PC-9 (cell line): ENCODE measurements around the gene NFASC. TPM values are rescaled to one million over a fixed set of nuclear protein-coding genes. Genes with fewer than 3 reads are reported as not detected.

Experiments
- BruUV-seq: library from RNA; stranded (reverse); fragments of 400-500 nt; replicated peaks from 2 replicates; lab custom pipeline; 2021; lab: Mats Ljungman, UMichigan
- CTCF ChIA-PET: fragments of 300-600 bp; sonication (Branson Sonifier 250); formaldehyde crosslinking; loops from one replicate; lab custom pipeline; 2022; ENCODE audit warnings: antibody characterized with exemption; lab: Charles Lee
- POLR2A ChIA-PET: fragments of 300-600 bp; sonication (Branson Sonifier 250); formaldehyde crosslinking; loops from one replicate; lab custom pipeline; 2022; ENCODE audit warnings: antibody characterized with exemption; ENCODE audit not compliant: unreplicated experiment; lab: Charles Lee
- DNase-seq, 2 experiments: peaks; one replicate each; pipeline versions ENCODE4 v3.0.0 to v3.0.0-alpha.2; 2015 to 2022; ENCODE audit warnings: mixed read lengths in 1 of 2
- H2AFZ ChIP-seq: fragments of 200-600 bp; sonication (generic); 2 replicates; pipeline ENCODE4 v1.8.1; 2017; ENCODE audit warnings: antibody characterized with exemption
- H3F3A ChIP-seq: fragments of 200-600 bp; sonication (generic); 2 replicates; pipeline ENCODE4 v1.8.1; 2017; ENCODE audit warnings: antibody characterized with exemption, mild to moderate bottlenecking, low read depth; ENCODE audit not compliant: insufficient read depth
- H3K27ac ChIP-seq: fragments of 200-600 bp; sonication (generic); 2 replicates; pipeline ENCODE4 v1.6.1; 2016; ENCODE audit warnings: mixed run types
- H3K27me3 ChIP-seq: fragments of 200-600 bp; sonication (generic); 2 replicates; pipeline ENCODE4 v1.6.1; 2016; ENCODE audit warnings: low read depth, mixed run types; ENCODE audit not compliant: insufficient read depth
- H3K36me3 ChIP-seq: fragments of 200-600 bp; sonication (generic); 2 replicates; pipeline ENCODE4 v1.6.1; 2016; ENCODE audit warnings: low read depth, mixed run types
- H3K4me1 ChIP-seq: fragments of 200-600 bp; sonication (generic); replicated peaks from 2 replicates; pipeline ENCODE4 v1.6.1; 2016; ENCODE audit warnings: mixed run types; ENCODE audit not compliant: insufficient read depth
- H3K4me2 ChIP-seq: fragments of 200-600 bp; sonication (generic); 2 replicates; pipeline ENCODE4 v1.6.1; 2017; ENCODE audit warnings: mixed run types
- H3K4me3 ChIP-seq: fragments of 200-600 bp; sonication (generic); 2 replicates; pipeline ENCODE4 v1.6.1; 2016; ENCODE audit warnings: mixed run types
- H3K79me2 ChIP-seq: fragments of 200-600 bp; sonication (generic); 2 replicates; pipeline ENCODE4 v1.6.1; 2017; ENCODE audit warnings: low read depth, mixed run types
- H3K9me2 ChIP-seq: fragments of 200-600 bp; sonication (generic); 2 replicates; pipeline ENCODE4 v1.8.1; 2017; ENCODE audit warnings: mild to moderate bottlenecking; ENCODE audit not compliant: insufficient read depth
- H3K9me3 ChIP-seq: fragments of 200-600 bp; sonication (generic); 2 replicates; pipeline ENCODE4 v1.8.1; 2016; ENCODE audit warnings: low read depth; ENCODE audit not compliant: insufficient read depth
- H4K20me1 ChIP-seq: fragments of 200-600 bp; sonication (generic); 2 replicates; pipeline ENCODE4 v1.8.1; 2017; ENCODE audit not compliant: insufficient read depth
- CTCF ChIP-seq: fragments of 200-600 bp; sonication (generic); conservative IDR thresholded peaks from 2 replicates; pipeline ENCODE4 v1.6.1; 2017; ENCODE audit warnings: mixed run types, antibody characterized with exemption, mild to moderate bottlenecking, moderate library complexity
- EZH2 ChIP-seq: fragments of 200-600 bp; sonication (generic); IDR thresholded peaks from 2 replicates; pipeline ENCODE4 v1.8.0; 2017; ENCODE audit warnings: antibody characterized with exemption, low read depth
- intact Hi-C: fragments of 100-400 bp; cut with micrococcal nuclease; formaldehyde crosslinking; loops from one replicate; pipeline ENCODE4 v1.10.0; 2022; ENCODE audit not compliant: unreplicated experiment
- total RNA-seq: library from RNA; stranded (reverse); gene quantifications from 2 replicates; pipeline ENCODE4 v1.2.3, GENCODE V29; 2021

NFASC gene
- total RNA-seq, 1 experiment from 2014 or later: not detected

DNA sequence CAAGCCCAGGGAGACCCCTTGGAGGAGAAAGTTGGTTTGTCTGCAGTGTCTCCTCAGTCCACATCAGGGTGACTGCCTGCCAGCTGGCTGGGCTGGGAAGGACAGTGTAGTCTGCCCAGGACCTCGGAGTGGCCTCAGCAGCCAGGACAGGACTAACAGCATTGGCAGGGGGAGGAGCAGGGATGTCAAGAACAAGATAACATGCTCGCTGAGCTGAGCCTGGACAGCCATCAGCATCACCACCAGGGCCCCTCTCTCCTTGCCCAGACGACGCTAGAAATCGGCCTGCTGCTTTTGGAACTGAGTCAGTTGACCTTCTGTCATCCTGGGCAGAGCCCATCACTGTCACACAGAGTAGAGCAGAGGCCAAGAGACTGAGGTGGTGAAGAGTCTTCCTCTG is 88.7 kb downstream of the NFASC start:
- no peaks in the 10 kb centered on the region for H4K20me1 ChIP-seq
- no TSS peak for BruUV-seq
- H3K9me3 ChIP-seq: no peaks in the 10 kb centered on the region
- no peak overlapping the region for H3K4me3 ChIP-seq
- DNase-seq: no peak
- H3K4me1 ChIP-seq: no peaks in the 10 kb centered on the region
- H3F3A ChIP-seq: no peaks in the 10 kb centered on the region
- H3K27me3 ChIP-seq: peaks cover 100% of the 10 kb centered on the region
- no peak overlapping the region for H3K4me2 ChIP-seq
- ChIA-PET POLR2A (no interaction called here), CTCF (no interaction called here)
- no peak overlapping the region for H2AFZ ChIP-seq
- TF ChIP-seq EZH2: no peak
- no peak for TF ChIP-seq CTCF
- no peaks in the 10 kb centered on the region for H3K9me2 ChIP-seq
- intact Hi-C loops: loop anchor here (5.0 kb wide), 1 partner anchor 137 kb away; no protein-coding TSS in a partner anchor
- no peaks in the 10 kb centered on the region for H3K79me2 ChIP-seq
- H3K36me3 ChIP-seq: no peaks in the 10 kb centered on the region
- no peak overlapping the region for H3K27ac ChIP-seq

GRCh38 chr1:204959836-204960235 is 89.2 kb downstream of the NFASC start:
- no peak overlapping the region for H2AFZ ChIP-seq
- H3K9me3 ChIP-seq: no peaks in the 10 kb centered on the region
- no peaks in the 10 kb centered on the region for H3K9me2 ChIP-seq
- no peak for DNase-seq
- CTCF ChIA-PET: no interaction called here
- TF ChIP-seq EZH2: no peak
- no peak for TF ChIP-seq CTCF
- no peaks in the 10 kb centered on the region for H3F3A ChIP-seq
- peaks cover 100% of the 10 kb centered on the region for H3K27me3 ChIP-seq
- no TSS peak for BruUV-seq
- intact Hi-C loops: loop anchor here (5.0 kb wide), 1 partner anchor 138 kb away; no protein-coding TSS in a partner anchor
- no peak overlapping the region for H3K27ac ChIP-seq
- no peaks in the 10 kb centered on the region for H4K20me1 ChIP-seq
- no peak overlapping the region for H3K4me3 ChIP-seq
- H3K79me2 ChIP-seq: no peaks in the 10 kb centered on the region
- H3K4me1 ChIP-seq: no peaks in the 10 kb centered on the region
- no peak overlapping the region for H3K4me2 ChIP-seq
- H3K36me3 ChIP-seq: no peaks in the 10 kb centered on the region
- POLR2A ChIA-PET: no interaction called here

GRCh38 chr1:204960306-204961125 is 89.9 kb downstream of the NFASC start:
- DNase-seq: no peak
- no peaks in the 10 kb centered on the region for H3K79me2 ChIP-seq
- no peak overlapping the region for H3K27ac ChIP-seq
- no peak for TF ChIP-seq CTCF
- TF ChIP-seq EZH2: no peak
- H3K9me3 ChIP-seq: no peaks in the 10 kb centered on the region
- intact Hi-C loops: no loop called here
- ChIA-PET POLR2A (no interaction called here), CTCF (no interaction called here)
- H3K4me1 ChIP-seq: no peaks in the 10 kb centered on the region
- no peaks in the 10 kb centered on the region for H4K20me1 ChIP-seq
- H3K4me3 ChIP-seq: no peak overlapping the region
- H3K9me2 ChIP-seq: no peaks in the 10 kb centered on the region
- H2AFZ ChIP-seq: no peak overlapping the region
- H3K36me3 ChIP-seq: no peaks in the 10 kb centered on the region
- BruUV-seq: no TSS peak
- no peak overlapping the region for H3K4me2 ChIP-seq
- no peaks in the 10 kb centered on the region for H3F3A ChIP-seq
- peaks cover 100% of the 10 kb centered on the region for H3K27me3 ChIP-seq
